ENCODE measurements around the gene SEC14L3. TPM values are rescaled to one million over a fixed set of nuclear protein-coding genes. Genes with fewer than 3 reads are reported as not detected.

Gene SEC14L3
- total RNA-seq, 1 donor from 2014 or later: not detected

- TF ChIP-seq POLR2AphosphoS5 (IDR thresholded peaks at IDR 0.05; ENCODE audit: insufficient read depth in 1 of 2, low read depth in 1 of 2): no peak
- no peak for TF ChIP-seq CTCF (IDR thresholded peaks at IDR 0.05)
- no peak for TF ChIP-seq POLR2A (IDR thresholded peaks at IDR 0.05)
- H3K27ac ChIP-seq: no peak overlapping the region
- intact Hi-C loops (cut with DNase I): no loop called here
- no peak overlapping the region for H3K4me3 ChIP-seq
- no peaks in the 10 kb centered on the region for H3K27me3 ChIP-seq
- no peaks in the 10 kb centered on the region for H3K36me3 ChIP-seq
- no peak for DNase-seq (ENCODE audit: extremely low spot score in 2 of 2)
- no peaks in the 10 kb centered on the region for H3K4me1 ChIP-seq
- no peaks in the 10 kb centered on the region for H3K9me3 ChIP-seq
Observed at GRCh38 chr22:30439226-30439625, 32.6 kb downstream of the SEC14L3 start.

GRCh38 chr22:30438559-30438958 is 33.3 kb downstream of the SEC14L3 start:
- H3K4me1 ChIP-seq: no peaks in the 10 kb centered on the region
- no peaks in the 10 kb centered on the region for H3K36me3 ChIP-seq
- intact Hi-C loops (cut with DNase I): no loop called here
- no peak overlapping the region for H3K4me3 ChIP-seq
- TF ChIP-seq POLR2A (IDR thresholded peaks at IDR 0.05) (no peak), CTCF (IDR thresholded peaks at IDR 0.05) (no peak), POLR2AphosphoS5 (IDR thresholded peaks at IDR 0.05; ENCODE audit: insufficient read depth in 1 of 2, low read depth in 1 of 2) (no peak)
- no peak overlapping the region for H3K27ac ChIP-seq
- no peak for DNase-seq (ENCODE audit: extremely low spot score in 2 of 2)
- no peaks in the 10 kb centered on the region for H3K9me3 ChIP-seq
- H3K27me3 ChIP-seq: no peaks in the 10 kb centered on the region

GRCh38 chr22:30436196-30436595 is 35.6 kb downstream of the SEC14L3 start:
- TF ChIP-seq POLR2A (IDR thresholded peaks at IDR 0.05): no peak
- no peak for TF ChIP-seq CTCF (IDR thresholded peaks at IDR 0.05)
- no peak for TF ChIP-seq POLR2AphosphoS5 (IDR thresholded peaks at IDR 0.05; ENCODE audit: insufficient read depth in 1 of 2, low read depth in 1 of 2)
- Histone ChIP-seq H3K9me3 (no peaks in the 10 kb centered on the region), H3K27me3 (no peaks in the 10 kb centered on the region), H3K4me1 (no peaks in the 10 kb centered on the region), H3K4me3 (no peak overlapping the region), H3K36me3 (no peaks in the 10 kb centered on the region), H3K27ac (peak overlapping the region; percentile 44)
- intact Hi-C loops (cut with DNase I): no loop called here
- DNase-seq (ENCODE audit: extremely low spot score in 2 of 2): no peak

- peak in 1 of 3 experiments; percentile 12 for TF ChIP-seq CTCF (IDR thresholded peaks at IDR 0.05)
- TF ChIP-seq POLR2AphosphoS5 (IDR thresholded peaks at IDR 0.05; ENCODE audit: insufficient read depth in 1 of 2, low read depth in 1 of 2): peak in 1 of 2 donors; percentile 52
- no peak for TF ChIP-seq POLR2A (IDR thresholded peaks at IDR 0.05)
- intact Hi-C loops (cut with DNase I): no loop called here
- no peaks in the 10 kb centered on the region for H3K36me3 ChIP-seq
- no peak overlapping the region for H3K4me3 ChIP-seq
- no peak for DNase-seq (ENCODE audit: extremely low spot score in 2 of 2)
- H3K27me3 ChIP-seq: no peaks in the 10 kb centered on the region
- H3K4me1 ChIP-seq: no peaks in the 10 kb centered on the region
- no peaks in the 10 kb centered on the region for H3K9me3 ChIP-seq
- H3K27ac ChIP-seq: peak overlapping the region; percentile 44
Observed at GRCh38 chr22:30435674-30436126, 36.1 kb downstream of the SEC14L3 start.

- Histone ChIP-seq H3K27ac (no peak overlapping the region), H3K4me3 (no peak overlapping the region), H3K4me1 (no peaks in the 10 kb centered on the region), H3K36me3 (no peaks in the 10 kb centered on the region), H3K9me3 (no peaks in the 10 kb centered on the region), H3K27me3 (no peaks in the 10 kb centered on the region)
- TF ChIP-seq POLR2A (IDR thresholded peaks at IDR 0.05) (no peak), CTCF (IDR thresholded peaks at IDR 0.05) (no peak), POLR2AphosphoS5 (IDR thresholded peaks at IDR 0.05; ENCODE audit: insufficient read depth in 1 of 2, low read depth in 1 of 2) (no peak)
- DNase-seq (ENCODE audit: extremely low spot score in 2 of 2): no peak
- intact Hi-C loops (cut with DNase I): no loop called here
Observed at GRCh38 chr22:30434843-30435242, 37.0 kb downstream of the SEC14L3 start.
